Activated CD4-positive, alpha-beta T cell treated with anti-CD3 and anti-CD28 coated beads, Interleukin-10, Interleukin-2, amounts not matched to agents 100 ng/mL and 50 ng/mL, durations not matched to agents 16 hours and 8 hours (primary cell): ENCODE results near the gene GRIA2.

ENCODE experiments used
- DNase-seq: peaks from one replicate; pipeline ENCODE4 v3.0.0-alpha.2; 2020

GRIA2 gene

GRCh38 chr4:157389741-157390140 is 169.2 kb downstream of the GRIA2 start:
- no peak for DNase-seq

DNA sequence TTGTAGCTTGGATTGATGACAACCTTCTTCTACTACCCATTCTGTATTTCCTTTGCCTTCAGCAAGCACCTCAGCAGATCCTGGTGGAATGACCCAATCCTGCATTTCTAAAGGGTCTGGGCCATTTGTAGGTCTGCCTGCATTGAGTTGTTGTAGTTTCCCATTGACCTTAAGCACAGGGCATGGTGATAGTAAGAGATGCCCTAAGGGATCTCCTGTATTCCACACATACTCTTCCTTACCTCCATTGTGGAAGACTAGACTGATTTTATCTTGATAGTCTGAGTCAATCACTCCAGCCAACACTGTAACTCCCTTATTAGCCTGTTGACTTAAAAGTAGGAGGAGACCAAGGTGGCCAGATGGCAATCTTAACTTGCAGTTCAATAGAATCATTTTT is 184.5 kb downstream of the GRIA2 start:
- no peak for DNase-seq
